ENCODE data around the gene CMAS. TPM values are rescaled to one million over a fixed set of nuclear protein-coding genes. Genes with fewer than 3 reads are reported as not detected.

Gene CMAS
- total RNA-seq, 2 donors from 2014 or later: 33.7 to 38.7 TPM

GRCh38 chr12:22105542-22105941 lies 59.5 kb downstream of the CMAS start:
- DNase-seq (ENCODE audit: low spot score) (no peak), ATAC-seq (ENCODE audit: insufficient number of reproducible peaks, low FRiP score, low read depth) (no peak)
- Histone ChIP-seq H3K9me3 (no peaks in the 10 kb centered on the region), H3K36me3 (no peaks in the 10 kb centered on the region), H3K27me3 (replicated peaks; ENCODE audit: insufficient read depth) (no peaks in the 10 kb centered on the region), H3K27ac (no peak overlapping the region), H3K4me1 (ENCODE audit: control insufficient read depth in 1 of 2, low read depth in 2 of 2) (peaks cover 0 to 5% of the 10 kb centered on the region in 2 donors), H3K4me3 (no peak overlapping the region)
- no peak for TF ChIP-seq CTCF (IDR thresholded peaks at IDR 0.05)

- ATAC-seq (ENCODE audit: insufficient number of reproducible peaks, low FRiP score, low read depth): no peak
These were observed 64.2 kb downstream of the CMAS start for GRCh38 chr12:22110176-22110575.

More at GRCh38 chr12:22110176-22110575, 64.2 kb downstream of the CMAS start:
- Histone ChIP-seq H3K9me3 (no peaks in the 10 kb centered on the region), H3K27ac (no peak overlapping the region), H3K27me3 (replicated peaks; ENCODE audit: insufficient read depth) (no peaks in the 10 kb centered on the region), H3K4me3 (no peak overlapping the region), H3K36me3 (no peaks in the 10 kb centered on the region), H3K4me1 (ENCODE audit: control insufficient read depth in 1 of 2, low read depth in 2 of 2) (no peaks in the 10 kb centered on the region)
- no peak for DNase-seq (ENCODE audit: low spot score)
- TF ChIP-seq CTCF (IDR thresholded peaks at IDR 0.05): no peak

Other genes starting within 250 kb of the CMAS start
- 10 to 100 TPM; 19.6 to 42.6 TPM for gene ABCC9, start 104.8 kb upstream of the CMAS start, total RNA-seq